HG02870 (cell line): ENCODE measurements around the gene ZNF394.

Source experiments
- ATAC-seq: cut with Tn5 transposase; IDR thresholded peaks from one replicate; pipeline ENCODE4 v1.9.1; 2021; ENCODE audit warnings: mild to moderate bottlenecking, moderate library complexity; ENCODE audit not compliant: unreplicated experiment

ZNF394 gene

GRCh38 chr7:99453105-99453504 is 47.0 kb downstream of the ZNF394 start:
- no peak for ATAC-seq

- no peak for ATAC-seq
Measured at GRCh38 chr7:99452541-99452940, 47.5 kb downstream of the ZNF394 start.

- no peak for ATAC-seq
Measured at GRCh38 chr7:99451936-99452335, 48.1 kb downstream of the ZNF394 start.

GRCh38 chr7:99449326-99449725 is 50.8 kb downstream of the ZNF394 start:
- no peak for ATAC-seq

- ATAC-seq, result no peak
Measured at GRCh38 chr7:99448855-99449254, 51.2 kb downstream of the ZNF394 start.

GRCh38 chr7:99447943-99448342 is 52.1 kb downstream of the ZNF394 start:
- no peak for ATAC-seq

GRCh38 chr7:99446096-99446495 is 54.0 kb downstream of the ZNF394 start:
- ATAC-seq, result no peak
